SU-DHL-6 (cell line): ENCODE measurements around the gene KCTD11.

Source experiments
- EZH2phosphoT487 ChIP-seq: fragments of 200-600 bp; sonication (generic), shearing (Covaris generic); conservative IDR thresholded peaks from 2 replicates; pipeline ENCODE4 v1.6.1; 2018; ENCODE audit warnings: mild to moderate bottlenecking, antibody characterized with exemption, low read length, moderate library complexity, mixed read lengths
- TF ChIP-seq, protein P1 (sequence below): fragments of 200-600 bp; sonication (generic); IDR thresholded peaks from one replicate; pipeline ENCODE4 v1.5.1; 2017; ENCODE audit warnings: antibody characterized with exemption, mild to moderate bottlenecking, low read length, moderate library complexity; ENCODE audit not compliant: insufficient read depth, poor library complexity, severe bottlenecking

DNA sequence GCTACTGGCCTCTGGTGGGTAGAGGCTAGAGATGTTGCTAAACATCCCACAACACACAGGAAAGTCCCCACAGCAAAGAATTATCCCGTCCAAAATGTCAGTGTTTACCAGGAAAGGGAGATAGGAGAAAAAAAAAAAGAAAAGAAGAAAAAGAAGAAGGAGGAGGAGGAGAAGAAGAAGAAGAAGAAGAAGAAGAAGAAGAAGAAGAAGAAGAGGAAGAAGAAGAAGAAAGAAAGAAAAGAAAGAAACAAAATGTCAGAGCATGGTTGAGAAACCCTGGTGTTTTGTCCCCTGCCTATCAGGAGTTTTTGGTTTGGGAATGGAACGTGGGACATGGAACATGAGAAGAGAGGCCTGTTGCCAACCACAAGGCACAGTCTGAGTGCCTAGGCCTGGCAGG is 5.4 kb downstream of the KCTD11 start:
- TF ChIP-seq, protein P1, sequence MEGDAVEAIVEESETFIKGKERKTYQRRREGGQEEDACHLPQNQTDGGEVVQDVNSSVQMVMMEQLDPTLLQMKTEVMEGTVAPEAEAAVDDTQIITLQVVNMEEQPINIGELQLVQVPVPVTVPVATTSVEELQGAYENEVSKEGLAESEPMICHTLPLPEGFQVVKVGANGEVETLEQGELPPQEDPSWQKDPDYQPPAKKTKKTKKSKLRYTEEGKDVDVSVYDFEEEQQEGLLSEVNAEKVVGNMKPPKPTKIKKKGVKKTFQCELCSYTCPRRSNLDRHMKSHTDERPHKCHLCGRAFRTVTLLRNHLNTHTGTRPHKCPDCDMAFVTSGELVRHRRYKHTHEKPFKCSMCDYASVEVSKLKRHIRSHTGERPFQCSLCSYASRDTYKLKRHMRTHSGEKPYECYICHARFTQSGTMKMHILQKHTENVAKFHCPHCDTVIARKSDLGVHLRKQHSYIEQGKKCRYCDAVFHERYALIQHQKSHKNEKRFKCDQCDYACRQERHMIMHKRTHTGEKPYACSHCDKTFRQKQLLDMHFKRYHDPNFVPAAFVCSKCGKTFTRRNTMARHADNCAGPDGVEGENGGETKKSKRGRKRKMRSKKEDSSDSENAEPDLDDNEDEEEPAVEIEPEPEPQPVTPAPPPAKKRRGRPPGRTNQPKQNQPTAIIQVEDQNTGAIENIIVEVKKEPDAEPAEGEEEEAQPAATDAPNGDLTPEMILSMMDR, result no peak
- TF ChIP-seq EZH2phosphoT487, result no peak
